GM18909 (cell line): Measurements from ENCODE around the gene CMTR2.
"Not testable (repeated sequence)": the region's sequence is repeated elsewhere in the genome, so short reads cannot be mapped to it uniquely, and the experiment has no call there.

ENCODE experiments used
- ATAC-seq: cut with Tn5 transposase; IDR thresholded peaks from one replicate; pipeline ENCODE4 v1.9.1; 2021; ENCODE audit warnings: mild to moderate bottlenecking; ENCODE audit not compliant: unreplicated experiment, poor library complexity

CMTR2 gene

GRCh38 chr16:71288890-71289731 lies at the start of gene CMTR2:
CMTR2 (minus strand) TSS chr16:71289402; CDS start chr16:71285920, 3,482 bp downstream.
- ATAC-seq = peak; percentile 87

GRCh38 chr16:71338632-71339031 lies 49.4 kb upstream of the CMTR2 start:
- ATAC-seq = no peak

- ATAC-seq = no peak
These were observed 49.0 kb upstream of the CMTR2 start for GRCh38 chr16:71338193-71338592.

- ATAC-seq = no peak
These were observed 48.4 kb upstream of the CMTR2 start for GRCh38 chr16:71337631-71338030.

GRCh38 chr16:71328151-71328550 lies 38.9 kb upstream of the CMTR2 start:
- no peak for ATAC-seq

- ATAC-seq = no peak
These were observed 38.5 kb upstream of the CMTR2 start for GRCh38 chr16:71327720-71328119.

GRCh38 chr16:71319999-71320398 lies 30.8 kb upstream of the CMTR2 start:
- no peak for ATAC-seq

GRCh38 chr16:71315269-71315668 lies 26.1 kb upstream of the CMTR2 start:
- ATAC-seq = no peak

GRCh38 chr16:71313591-71313990 lies 24.4 kb upstream of the CMTR2 start:
- ATAC-seq = not testable (repeated sequence)

- no peak for ATAC-seq
These were observed 22.5 kb upstream of the CMTR2 start for GRCh38 chr16:71311553-71312158.

GRCh38 chr16:71303938-71304337 lies 14.7 kb upstream of the CMTR2 start:
- no peak for ATAC-seq

GRCh38 chr16:71297341-71297634 lies 8.1 kb upstream of the CMTR2 start:
- ATAC-seq = no peak

- no peak for ATAC-seq
These were observed 7.6 kb upstream of the CMTR2 start for GRCh38 chr16:71296584-71297340.

GRCh38 chr16:71295950-71296349 lies 6.7 kb upstream of the CMTR2 start:
- ATAC-seq = no peak

GRCh38 chr16:71293919-71294318 lies 4.7 kb upstream of the CMTR2 start:
- ATAC-seq = no peak

GRCh38 chr16:71292095-71292494 lies 2.9 kb upstream of the CMTR2 start:
- ATAC-seq = not testable (repeated sequence)

- ATAC-seq = no peak
These were observed 495 bp upstream of the CMTR2 start for GRCh38 chr16:71289732-71290062.

- no peak for ATAC-seq
These were observed 672 bp downstream of the CMTR2 start for GRCh38 chr16:71288570-71288889.

GRCh38 chr16:71287911-71288310 lies 1.3 kb downstream of the CMTR2 start:
- no peak for ATAC-seq

GRCh38 chr16:71287454-71287853 lies 1.7 kb downstream of the CMTR2 start:
- no peak for ATAC-seq

- ATAC-seq = no peak
These were observed 5.6 kb downstream of the CMTR2 start for GRCh38 chr16:71283612-71284011.

- no peak for ATAC-seq
These were observed 6.3 kb downstream of the CMTR2 start for GRCh38 chr16:71282943-71283342.
